ENCODE measurements around the gene SULT1C3. TPM values are rescaled to one million over a fixed set of nuclear protein-coding genes. Genes with fewer than 3 reads are reported as not detected.

The SULT1C3 gene
- total RNA-seq, 1 donor from 2014 or later = not detected

DNA sequence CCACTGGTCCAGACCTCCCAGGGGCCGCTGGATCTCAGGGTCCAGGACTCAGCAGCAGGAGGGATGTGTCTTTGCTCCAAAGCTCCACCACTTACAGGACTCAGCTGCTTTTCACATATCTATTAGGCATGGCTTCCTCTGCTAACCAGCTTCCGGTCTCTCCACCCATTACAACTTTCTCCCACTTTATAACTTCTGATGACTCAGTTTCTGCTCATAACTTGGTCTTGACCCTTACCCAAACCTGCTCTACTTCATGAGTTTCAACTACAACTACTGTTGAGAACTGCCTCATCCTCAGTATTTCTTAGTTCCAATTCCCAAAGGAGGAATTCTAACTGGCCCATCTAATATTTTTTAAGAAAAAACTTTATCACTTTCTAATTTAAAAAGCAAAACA, 66.1 kb downstream of the SULT1C3 start:
- H3K27ac Mint-ChIP-seq (ENCODE audit: unreplicated experiment) = no peak overlapping the region
- no peak for FAIRE-seq
- H3K27me3 Mint-ChIP-seq (ENCODE audit: low read depth, unreplicated experiment) = peaks cover 22% of the 10 kb centered on the region

GRCh38 chr2:108309903-108310302, 70.1 kb downstream of the SULT1C3 start:
- no peak overlapping the region for H3K4me3 Mint-ChIP-seq (ENCODE audit: unreplicated experiment)
- Histone ChIP-seq H2AFZ (ENCODE audit: low read depth, low read length) (no peak overlapping the region), H3K79me2 (ENCODE audit: insufficient read depth, low read length) (no peaks in the 10 kb centered on the region), H3K4me1 (ENCODE audit: insufficient read depth, low read length) (no peaks in the 10 kb centered on the region), H3K4me3 (ENCODE audit: insufficient read depth, low read depth, low read length) (no peak overlapping the region), H3K27ac (ENCODE audit: low read depth, low read length) (no peak overlapping the region), H3K9me3 (ENCODE audit: insufficient read depth, low read depth, low read length) (no peaks in the 10 kb centered on the region), H3K27me3 (ENCODE audit: insufficient read depth, low read length) (no peaks in the 10 kb centered on the region), H3K36me3 (ENCODE audit: insufficient read depth, low read length) (no peaks in the 10 kb centered on the region), H3K9ac (ENCODE audit: low read length) (no peak overlapping the region), H3K4me2 (ENCODE audit: low read length) (no peak overlapping the region), H4K20me1 (ENCODE audit: insufficient read depth, low read length) (no peaks in the 10 kb centered on the region)
- H3K27ac Mint-ChIP-seq (ENCODE audit: unreplicated experiment) = no peak overlapping the region
- H3K27me3 Mint-ChIP-seq (ENCODE audit: low read depth, unreplicated experiment) = peaks cover 7% of the 10 kb centered on the region
- TF ChIP-seq EZH2 (IDR thresholded peaks at IDR 0.05; ENCODE audit: insufficient read depth, low read length) (no peak), CTCF (IDR thresholded peaks at IDR 0.05; ENCODE audit: insufficient read depth, low read depth, low read length) (no peak)
- peaks cover 4% of the 10 kb centered on the region for H3K4me1 Mint-ChIP-seq (ENCODE audit: low read depth, unreplicated experiment)
- FAIRE-seq (no peak), DNase-seq (ENCODE audit: low read depth) (no peak)
- H3K36me3 Mint-ChIP-seq (ENCODE audit: low read depth, unreplicated experiment) = no peaks in the 10 kb centered on the region
- H3K9me3 Mint-ChIP-seq (ENCODE audit: unreplicated experiment) = peaks cover 6% of the 10 kb centered on the region

More for the DNA sequence above, 66.1 kb downstream of the SULT1C3 start:
- Histone ChIP-seq H3K27ac (ENCODE audit: low read depth, low read length) (no peak overlapping the region), H3K4me1 (ENCODE audit: insufficient read depth, low read length) (no peaks in the 10 kb centered on the region), H3K4me2 (ENCODE audit: low read length) (peak overlapping the region; percentile 21), H3K9ac (ENCODE audit: low read length) (no peak overlapping the region), H2AFZ (ENCODE audit: low read depth, low read length) (peak overlapping the region; percentile 53), H3K27me3 (ENCODE audit: insufficient read depth, low read length) (no peaks in the 10 kb centered on the region), H3K79me2 (ENCODE audit: insufficient read depth, low read length) (no peaks in the 10 kb centered on the region), H4K20me1 (ENCODE audit: insufficient read depth, low read length) (no peaks in the 10 kb centered on the region), H3K9me3 (ENCODE audit: insufficient read depth, low read depth, low read length) (no peaks in the 10 kb centered on the region), H3K36me3 (ENCODE audit: insufficient read depth, low read length) (no peaks in the 10 kb centered on the region), H3K4me3 (ENCODE audit: insufficient read depth, low read depth, low read length) (no peak overlapping the region)
- Mint-ChIP-seq H3K4me1 (ENCODE audit: low read depth, unreplicated experiment) (no peaks in the 10 kb centered on the region), H3K9me3 (ENCODE audit: unreplicated experiment) (peaks cover 3% of the 10 kb centered on the region), H3K4me3 (ENCODE audit: unreplicated experiment) (no peak overlapping the region), H3K36me3 (ENCODE audit: low read depth, unreplicated experiment) (no peaks in the 10 kb centered on the region)
- peak; percentile 42 for DNase-seq (ENCODE audit: low read depth)
- TF ChIP-seq EZH2 (IDR thresholded peaks at IDR 0.05; ENCODE audit: insufficient read depth, low read length) = no peak
- no peak for TF ChIP-seq CTCF (IDR thresholded peaks at IDR 0.05; ENCODE audit: insufficient read depth, low read depth, low read length)

Other genes with a start within 250 kb of the SULT1C3 start
- 0.23 TPM in 1 of 2 replicates, not detected in the other for gene SULT1C2, start 48.9 kb downstream of the SULT1C3 start, total RNA-seq
- 1.1 and 1.8 TPM in 2 replicates for gene SULT1C4, start 138.0 kb downstream of the SULT1C3 start, total RNA-seq
- gene GCC2, start 209.2 kb downstream of the SULT1C3 start, total RNA-seq = 49.3 and 53.9 TPM in 2 replicates

Data from astrocyte (in vitro differentiated cells and primary cell).